ENCODE measurements around the gene ZNF335. TPM values are rescaled to one million over a fixed set of nuclear protein-coding genes. Genes with fewer than 3 reads are reported as not detected.

The ZNF335 gene
- total and polyA plus RNA-seq, 2 experiments from 2014 or later: 6.9 to 10.8 TPM

GRCh38 chr20:45909817-45910669 is 62.0 kb downstream of the ZNF335 start:
- Histone ChIP-seq H3K79me2 (ENCODE audit: insufficient read depth) (no peaks in the 10 kb centered on the region), H3F3A (ENCODE audit: insufficient read depth) (peaks cover 11% of the 10 kb centered on the region; the same call in 1 of the 2 replicates), H3K4me2 (ENCODE audit: unreplicated experiment) (peak overlapping the region; percentile 57), H3K36me3 (ENCODE audit: low read depth) (no peaks in the 10 kb centered on the region), H2AFZ (peak overlapping the region; percentile 64), H3K27me3 (replicated peaks; ENCODE audit: insufficient read depth) (no peaks in the 10 kb centered on the region), H4K20me1 (ENCODE audit: insufficient read depth) (no peaks in the 10 kb centered on the region), H3K9me2 (ENCODE audit: insufficient read depth) (no peaks in the 10 kb centered on the region), H3K9me3 (ENCODE audit: low read depth) (no peaks in the 10 kb centered on the region), H3K4me3 (peak overlapping the region; percentile 33; the same call in 1 of the 2 replicates), H3K9ac (no peak overlapping the region), H3K27ac (no peak overlapping the region), H3K4me1 (ENCODE audit: insufficient read depth) (peaks cover 23% of the 10 kb centered on the region)
- no peak for DNase-seq
- WGBS, 2 experiments (ENCODE audit: low coverage in 1 of 2, low lambda C conversion rate in 2 of 2, missing lambda C conversion rate in 2 of 2): 78 to 79% methylated on average over 21 to 22 of the region's 22 CpGs
- TF ChIP-seq EZH2 (IDR thresholded peaks at IDR 0.05; ENCODE audit: insufficient read depth, poor library complexity, severe bottlenecking) (no peak), EZH2phosphoT487 (IDR thresholded peaks at IDR 0.05; ENCODE audit: insufficient read depth, low read depth) (no peak)
- in situ Hi-C loops (cut with MboI): no loop called here

GRCh38 chr20:45909336-45909808 is 62.6 kb downstream of the ZNF335 start:
- Histone ChIP-seq H3K4me3 (no peak overlapping the region), H2AFZ (no peak overlapping the region), H3F3A (ENCODE audit: insufficient read depth) (peaks cover 11% of the 10 kb centered on the region; the same call in 1 of the 2 replicates), H3K4me1 (ENCODE audit: insufficient read depth) (peaks cover 24% of the 10 kb centered on the region), H3K79me2 (ENCODE audit: insufficient read depth) (no peaks in the 10 kb centered on the region), H3K27ac (no peak overlapping the region), H3K9ac (no peak overlapping the region), H3K4me2 (ENCODE audit: unreplicated experiment) (no peak overlapping the region), H3K27me3 (replicated peaks; ENCODE audit: insufficient read depth) (no peaks in the 10 kb centered on the region), H4K20me1 (ENCODE audit: insufficient read depth) (no peaks in the 10 kb centered on the region), H3K9me2 (ENCODE audit: insufficient read depth) (no peaks in the 10 kb centered on the region), H3K36me3 (ENCODE audit: low read depth) (no peaks in the 10 kb centered on the region), H3K9me3 (ENCODE audit: low read depth) (no peaks in the 10 kb centered on the region)
- WGBS, 2 experiments (ENCODE audit: low coverage in 1 of 2, low lambda C conversion rate in 2 of 2, missing lambda C conversion rate in 2 of 2): 83 to 91% methylated on average over 10 to 12 of the region's 12 CpGs
- no peak for DNase-seq
- TF ChIP-seq EZH2 (IDR thresholded peaks at IDR 0.05; ENCODE audit: insufficient read depth, poor library complexity, severe bottlenecking): no peak
- no peak for TF ChIP-seq EZH2phosphoT487 (IDR thresholded peaks at IDR 0.05; ENCODE audit: insufficient read depth, low read depth)
- in situ Hi-C loops (cut with MboI): no loop called here

- H3K9me2 ChIP-seq (ENCODE audit: insufficient read depth): no peaks in the 10 kb centered on the region
- H3K9me3 ChIP-seq (ENCODE audit: low read depth): no peaks in the 10 kb centered on the region
- 92 to 98% methylated on average over 2 of the region's 2 CpGs for WGBS, 2 experiments (ENCODE audit: low coverage in 1 of 2, low lambda C conversion rate in 2 of 2, missing lambda C conversion rate in 2 of 2)
- peaks cover 11% of the 10 kb centered on the region; the same call in 1 of the 2 replicates for H3F3A ChIP-seq (ENCODE audit: insufficient read depth)
- no peak for DNase-seq
- H3K79me2 ChIP-seq (ENCODE audit: insufficient read depth): no peaks in the 10 kb centered on the region
- H4K20me1 ChIP-seq (ENCODE audit: insufficient read depth): no peaks in the 10 kb centered on the region
- TF ChIP-seq EZH2phosphoT487 (IDR thresholded peaks at IDR 0.05; ENCODE audit: insufficient read depth, low read depth) (no peak), EZH2 (IDR thresholded peaks at IDR 0.05; ENCODE audit: insufficient read depth, poor library complexity, severe bottlenecking) (no peak)
- no peaks in the 10 kb centered on the region for H3K27me3 ChIP-seq (replicated peaks; ENCODE audit: insufficient read depth)
- no peak overlapping the region for H3K4me2 ChIP-seq (ENCODE audit: unreplicated experiment)
- no peak overlapping the region for H3K9ac ChIP-seq
- peaks cover 24% of the 10 kb centered on the region for H3K4me1 ChIP-seq (ENCODE audit: insufficient read depth)
- in situ Hi-C loops (cut with MboI): no loop called here
- no peak overlapping the region for H2AFZ ChIP-seq
- H3K4me3 ChIP-seq: no peak overlapping the region
- no peak overlapping the region for H3K27ac ChIP-seq
- no peaks in the 10 kb centered on the region for H3K36me3 ChIP-seq (ENCODE audit: low read depth)
These were observed 63.9 kb downstream of the ZNF335 start for GRCh38 chr20:45908084-45908483.

GRCh38 chr20:45907219-45907948 is 64.6 kb downstream of the ZNF335 start:
- no peak overlapping the region for H3K4me3 ChIP-seq
- TF ChIP-seq EZH2 (IDR thresholded peaks at IDR 0.05; ENCODE audit: insufficient read depth, poor library complexity, severe bottlenecking) (no peak), EZH2phosphoT487 (IDR thresholded peaks at IDR 0.05; ENCODE audit: insufficient read depth, low read depth) (no peak)
- no peak overlapping the region for H2AFZ ChIP-seq
- no peaks in the 10 kb centered on the region for H3K9me3 ChIP-seq (ENCODE audit: low read depth)
- no peaks in the 10 kb centered on the region for H3K36me3 ChIP-seq (ENCODE audit: low read depth)
- no peaks in the 10 kb centered on the region for H3K27me3 ChIP-seq (replicated peaks; ENCODE audit: insufficient read depth)
- no peak overlapping the region for H3K4me2 ChIP-seq (ENCODE audit: unreplicated experiment)
- in situ Hi-C loops (cut with MboI): no loop called here
- H3F3A ChIP-seq (ENCODE audit: insufficient read depth): peaks cover 11% of the 10 kb centered on the region; the same call in 1 of the 2 replicates
- 93 to 95% methylated on average over 17 of the region's 17 CpGs for WGBS, 2 experiments (ENCODE audit: low coverage in 1 of 2, low lambda C conversion rate in 2 of 2, missing lambda C conversion rate in 2 of 2)
- H3K27ac ChIP-seq: no peak overlapping the region
- no peak for DNase-seq
- no peaks in the 10 kb centered on the region for H4K20me1 ChIP-seq (ENCODE audit: insufficient read depth)
- H3K4me1 ChIP-seq (ENCODE audit: insufficient read depth): peaks cover 24% of the 10 kb centered on the region
- no peak overlapping the region for H3K9ac ChIP-seq
- no peaks in the 10 kb centered on the region for H3K79me2 ChIP-seq (ENCODE audit: insufficient read depth)
- H3K9me2 ChIP-seq (ENCODE audit: insufficient read depth): no peaks in the 10 kb centered on the region
